HepG2 (cell line): ENCODE results near the gene RNF123. TPM values are rescaled to one million over a fixed set of nuclear protein-coding genes. Genes with fewer than 3 reads are reported as not detected.

Source experiments
- HMG20B ChIP-seq: conservative IDR thresholded peaks from 2 replicates; pipeline ENCODE4 v1.6.1; 2016; ENCODE audit warnings: missing genetic modification reagents, missing compliant biosample characterization
- KAT7 ChIP-seq: IDR thresholded peaks from 2 replicates; pipeline ENCODE4 v1.6.1; 2018; ENCODE audit warnings: borderline replicate concordance, missing compliant biosample characterization
- KDM1A ChIP-seq: IDR thresholded peaks from 2 replicates; pipeline ENCODE4 v1.6.1; 2016; ENCODE audit warnings: missing compliant biosample characterization
- MED1 ChIP-seq: sonication (generic); formaldehyde crosslinking; IDR thresholded peaks from 2 replicates; pipeline ENCODE4 v1.4.0; 2020; ENCODE audit warnings: missing genetic modification reagents
- NR0B2 ChIP-seq: sonication (generic); formaldehyde crosslinking; IDR thresholded peaks from 2 replicates; pipeline ENCODE4 v1.4.0; 2020; ENCODE audit warnings: mild to moderate bottlenecking, missing genetic modification reagents
- RFX1 ChIP-seq: fragments of 450-650 bp; IDR thresholded peaks from 2 replicates; pipeline ENCODE4 v1.6.1; 2017
- SATB2 ChIP-seq: sonication (generic); formaldehyde crosslinking; IDR thresholded peaks from 2 replicates; pipeline ENCODE4 v1.5.0; 2020; ENCODE audit warnings: missing genetic modification reagents
- SKI ChIP-seq: fragments of 450-650 bp; IDR thresholded peaks from one replicate; pipeline ENCODE4 v1.6.1; 2018; ENCODE audit warnings: mild to moderate bottlenecking; ENCODE audit not compliant: partially characterized antibody
- SNAI1 ChIP-seq: sonication (generic); formaldehyde crosslinking; IDR thresholded peaks from 2 replicates; pipeline ENCODE4 v1.5.0; 2020; ENCODE audit warnings: mild to moderate bottlenecking, missing genetic modification reagents, borderline replicate concordance
- TCF7L2 ChIP-seq: IDR thresholded peaks from 2 replicates; pipeline ENCODE4 v1.6.1; 2011; ENCODE audit warnings: mild to moderate bottlenecking, low read depth, low read length, moderate library complexity
- THAP8 ChIP-seq: sonication (generic); formaldehyde crosslinking; IDR thresholded peaks from 2 replicates; pipeline ENCODE4 v1.5.1; 2020; ENCODE audit warnings: missing genetic modification reagents, mild to moderate bottlenecking, borderline replicate concordance
- TP53 ChIP-seq: sonication (generic); formaldehyde crosslinking; conservative IDR thresholded peaks from 2 replicates; pipeline ENCODE4 v1.4.0; 2020; ENCODE audit warnings: missing genetic modification reagents
- ZNF18 ChIP-seq: sonication (generic); formaldehyde crosslinking; IDR thresholded peaks from 2 replicates; pipeline ENCODE4 v1.8.0; 2022; ENCODE audit warnings: mild to moderate bottlenecking, missing genetic modification reagents; ENCODE audit not compliant: insufficient replicate concordance
- ZNF274 ChIP-seq: sonication (generic); formaldehyde crosslinking; IDR thresholded peaks from 2 replicates; pipeline ENCODE4 v1.5.1; 2020; ENCODE audit warnings: mild to moderate bottlenecking, missing genetic modification reagents
- ZNF383 ChIP-seq: sonication (generic); formaldehyde crosslinking; IDR thresholded peaks from 2 replicates; pipeline ENCODE4 v1.4.0; 2020; ENCODE audit warnings: missing genetic modification reagents, mild to moderate bottlenecking, borderline replicate concordance
- ZNF552 ChIP-seq: sonication (generic); formaldehyde crosslinking; IDR thresholded peaks from 2 replicates; pipeline ENCODE4 v1.9.0; 2022; ENCODE audit warnings: missing genetic modification reagents, mild to moderate bottlenecking, borderline replicate concordance
- ZNF614 ChIP-seq: IDR thresholded peaks from 2 replicates; pipeline ENCODE4 v1.6.1; 2018; ENCODE audit warnings: missing biosample characterization, missing genetic modification reagents, inconsistent platforms, borderline replicate concordance
- ZNF772 ChIP-seq: sonication (generic); formaldehyde crosslinking; IDR thresholded peaks from 2 replicates; pipeline ENCODE4 v1.5.0; 2020; ENCODE audit warnings: mild to moderate bottlenecking, missing genetic modification reagents
- ZXDC ChIP-seq: sonication (generic); formaldehyde crosslinking; IDR thresholded peaks from 2 replicates; pipeline ENCODE4 v1.5.0; 2020; ENCODE audit warnings: mild to moderate bottlenecking, missing genetic modification reagents
- polyA plus RNA-seq, 8 experiments: library from polyadenylated mRNA; depleted of rRNA in 3 of 8; stranded (reverse) in 7 of 8; unstranded in 1 of 8; fragments of >200 nt; fragmentation: Illumina TruSeq in 4 of 8; extraction: Trizol in 4 of 8; gene quantifications; 2 replicates each; pipeline versions ENCODE4 v1.2.1 to v1.2.3, GENCODE V29; 2011 to 2016; ENCODE audit warnings: low read depth in 4 of 8, missing spikeins in 1 of 8, mixed read lengths in 1 of 8; ENCODE audit not compliant: insufficient read depth in 1 of 8
- total RNA-seq, 5 experiments: library from RNA; depleted of rRNA; stranded (reverse); fragments of >200 nt; fragmentation: Illumina TruSeq; extraction: Trizol; gene quantifications; 2 replicates each; pipeline ENCODE4 v1.2.3, GENCODE V29; 2016; ENCODE audit warnings: low read depth in 1 of 5
- TF ChIP-seq, protein P1 (sequence below): sonication (generic); formaldehyde crosslinking; IDR thresholded peaks from 2 replicates; pipeline ENCODE4 v1.8.0; 2022; ENCODE audit warnings: mild to moderate bottlenecking, missing genetic modification reagents, borderline replicate concordance
- TF ChIP-seq, protein P2 (sequence below): sonication (generic); formaldehyde crosslinking; IDR thresholded peaks from 2 replicates; pipeline ENCODE4 v1.8.1; 2023; ENCODE audit warnings: missing genetic modification reagents, inconsistent platforms, borderline replicate concordance

RNF123 gene
- total and polyA plus RNA-seq, 2 of the 13 experiments (the other 11 are each of a cell fraction or from before 2014, with no cell fraction given), result 29.9 to 82.2 TPM

- TF ChIP-seq, protein P1, sequence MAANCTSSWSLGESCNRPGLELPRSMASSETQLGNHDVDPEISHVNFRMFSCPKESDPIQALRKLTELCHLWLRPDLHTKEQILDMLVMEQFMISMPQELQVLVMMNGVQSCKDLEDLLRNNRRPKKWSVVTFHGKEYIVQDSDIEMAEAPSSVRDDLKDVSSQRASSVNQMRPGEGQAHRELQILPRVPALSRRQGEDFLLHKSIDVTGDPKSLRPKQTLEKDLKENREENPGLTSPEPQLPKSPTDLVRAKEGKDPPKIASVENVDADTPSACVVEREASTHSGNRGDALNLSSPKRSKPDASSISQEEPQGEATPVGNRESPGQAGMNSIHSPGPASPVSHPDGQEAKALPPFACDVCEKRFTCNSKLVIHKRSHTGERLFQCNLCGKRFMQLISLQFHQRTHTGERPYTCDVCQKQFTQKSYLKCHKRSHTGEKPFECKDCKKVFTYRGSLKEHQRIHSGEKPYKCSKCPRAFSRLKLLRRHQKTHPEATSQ, result no peak
- TF ChIP-seq HMG20B (CRISPR knock-in tag) (no peak; the same call in none of the 2 replicates), ZNF614 (no peak), ZNF274 (peak; percentile 62; the same call in 1 of the 2 replicates), ZNF18 (peak; percentile 97), ZXDC (CRISPR knock-in tag) (no peak), TCF7L2 (no peak), SKI (no peak), THAP8 (CRISPR knock-in tag) (no peak), ZNF383 (CRISPR knock-in tag) (no peak), SATB2 (CRISPR knock-in tag) (no peak), ZNF772 (peak; percentile 39; the same call in 1 of the 2 replicates), RFX1 (no peak), NR0B2 (no peak; the same call in 1 of the 2 replicates), ZNF552 (CRISPR knock-in tag) (no peak; the same call in 1 of the 2 replicates), SNAI1 (CRISPR knock-in tag) (no peak), KDM1A (CRISPR knock-in tag) (no peak), KAT7 (CRISPR knock-in tag) (no peak; the same call in 1 of the 2 replicates), MED1 (CRISPR knock-in tag) (peak; percentile 32; the same call in 1 of the 2 replicates), TP53 (no peak)
- TF ChIP-seq, protein P2, sequence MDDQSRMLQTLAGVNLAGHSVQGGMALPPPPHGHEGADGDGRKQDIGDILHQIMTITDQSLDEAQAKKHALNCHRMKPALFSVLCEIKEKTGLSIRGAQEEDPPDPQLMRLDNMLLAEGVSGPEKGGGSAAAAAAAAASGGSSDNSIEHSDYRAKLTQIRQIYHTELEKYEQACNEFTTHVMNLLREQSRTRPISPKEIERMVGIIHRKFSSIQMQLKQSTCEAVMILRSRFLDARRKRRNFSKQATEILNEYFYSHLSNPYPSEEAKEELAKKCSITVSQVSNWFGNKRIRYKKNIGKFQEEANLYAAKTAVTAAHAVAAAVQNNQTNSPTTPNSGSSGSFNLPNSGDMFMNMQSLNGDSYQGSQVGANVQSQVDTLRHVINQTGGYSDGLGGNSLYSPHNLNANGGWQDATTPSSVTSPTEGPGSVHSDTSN (CRISPR knock-in tag), result no peak
Observed at GRCh38 chr3:49673715-49674496, 15.5 kb upstream of the RNF123 start, which contains the start of gene APEH (continued).
